Activated CD4-positive, alpha-beta T cell treated with anti-CD3 and anti-CD28 coated beads, Interleukin-2, amount 50 U/mL, for 48 hours (primary cell): Measurements from ENCODE around the gene PCP4L1.
"Not testable (repeated sequence)": the region's sequence is repeated elsewhere in the genome, so short reads cannot be mapped to it uniquely, and the experiment has no call there.

Experiments used
- DNase-seq, 2 experiments: peaks; one replicate each; pipeline ENCODE4 v3.0.0-alpha.2; 2020

PCP4L1 gene

GRCh38 chr1:161258439-161259344 is at the start of gene PCP4L1:
Gene PCP4L1 (plus strand): TSS chr1:161258745. CDS start chr1:161258975, 230 bp downstream.
- DNase-seq, result peak; percentile 41 to 53

- DNase-seq, result peak; percentile 72 to 81
These were observed 48.6 kb upstream of the PCP4L1 start for GRCh38 chr1:161209790-161210409.

GRCh38 chr1:161214369-161214768 is 44.2 kb upstream of the PCP4L1 start:
- DNase-seq, result no peak

GRCh38 chr1:161215076-161215475 is 43.5 kb upstream of the PCP4L1 start, which contains the start of gene FCER1G:
Gene FCER1G (plus strand): TSS chr1:161215295. CDS start chr1:161215322, 27 bp downstream.
- DNase-seq, result no peak

GRCh38 chr1:161216945-161217712 is 41.4 kb upstream of the PCP4L1 start:
- DNase-seq, result no peak

- no peak for DNase-seq
These were observed 40.7 kb upstream of the PCP4L1 start for GRCh38 chr1:161217831-161218230.

- no peak for DNase-seq
These were observed 40.1 kb upstream of the PCP4L1 start for GRCh38 chr1:161218301-161219077.

GRCh38 chr1:161219078-161219892 is 39.3 kb upstream of the PCP4L1 start:
- no peak for DNase-seq

- DNase-seq, result no peak
These were observed 38.5 kb upstream of the PCP4L1 start for GRCh38 chr1:161220002-161220401.

- no peak for DNase-seq
These were observed 36.1 kb upstream of the PCP4L1 start for GRCh38 chr1:161222175-161223019.

GRCh38 chr1:161223805-161224694 is 34.5 kb upstream of the PCP4L1 start:
- no peak for DNase-seq

- not testable (repeated sequence) for DNase-seq
These were observed 33.9 kb upstream of the PCP4L1 start for GRCh38 chr1:161224695-161225087.

GRCh38 chr1:161225178-161225533 is 33.4 kb upstream of the PCP4L1 start:
- DNase-seq, result no peak

- DNase-seq, result peak; percentile 85 to 90
These were observed 32.8 kb upstream of the PCP4L1 start, which contains the start of gene TOMM40L for GRCh38 chr1:161225534-161226319. Gene TOMM40L (plus strand): TSS chr1:161226060. CDS start chr1:161226490, 430 bp downstream.

GRCh38 chr1:161226320-161226711 is 32.2 kb upstream of the PCP4L1 start:
- DNase-seq, result peak in 1 of 2 experiments; percentile 18

GRCh38 chr1:161226759-161227158 is 31.8 kb upstream of the PCP4L1 start:
- no peak for DNase-seq

- DNase-seq, result peak; percentile 94 to 95
These were observed 31.2 kb upstream of the PCP4L1 start for GRCh38 chr1:161227196-161227871.

- DNase-seq, result no peak
These were observed 30.5 kb upstream of the PCP4L1 start for GRCh38 chr1:161228032-161228431.
